ENCODE results near the gene EVA1B.
A peak's percentile ranks its signal among the peaks of the same experiment; 100 is the strongest.

Gene EVA1B

GRCh38 chr1:36286802-36287201, 36.6 kb downstream of the EVA1B start:
- peaks cover 71% of the 10 kb centered on the region for H3K36me3 Mint-ChIP-seq (ENCODE audit: low read depth)
- H3K4me1 Mint-ChIP-seq, result peaks cover 43% of the 10 kb centered on the region
- peak overlapping the region; percentile 72 for H3K27ac Mint-ChIP-seq
- H3K4me3 Mint-ChIP-seq, result no peak overlapping the region
- H3K27me3 Mint-ChIP-seq, result no peaks in the 10 kb centered on the region
- no peak for ATAC-seq
- no peaks in the 10 kb centered on the region for H3K9me3 Mint-ChIP-seq
- DNase-seq, result no peak

DNA sequence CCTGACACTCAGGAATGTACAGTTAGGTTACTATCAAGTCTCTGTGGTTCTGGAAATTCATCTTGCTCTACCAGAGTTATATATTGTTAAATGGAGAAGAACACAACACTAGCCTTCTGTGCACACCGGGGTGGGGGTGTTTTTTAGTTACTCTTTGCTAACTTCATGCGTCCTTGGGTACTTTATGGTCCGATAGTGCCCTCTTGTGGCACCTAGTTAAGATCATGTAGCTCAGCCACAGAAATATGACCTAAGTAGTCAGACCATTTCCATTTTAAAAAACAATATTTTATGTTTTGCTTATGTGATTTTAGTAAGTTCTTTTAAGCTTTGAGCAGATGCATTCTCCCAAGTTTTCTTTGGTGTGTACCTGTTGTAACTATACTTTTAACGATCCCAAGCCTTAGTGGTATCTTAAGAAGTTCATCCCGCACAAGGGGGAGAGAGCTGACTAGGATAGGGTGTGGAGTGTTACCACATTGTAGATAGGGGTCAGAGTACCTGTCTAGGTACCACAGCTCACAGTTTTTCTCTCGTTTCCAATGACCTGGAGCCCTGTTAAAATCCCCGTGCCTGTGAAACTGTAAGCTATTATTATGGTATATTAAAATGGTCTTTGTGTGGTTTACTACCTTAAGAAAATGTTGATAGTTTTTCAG, 37.9 kb downstream of the EVA1B start:
- H3K4me3 Mint-ChIP-seq, result peak overlapping the region; percentile 16
- H3K36me3 Mint-ChIP-seq (ENCODE audit: low read depth), result peaks cover 62% of the 10 kb centered on the region
- H3K9me3 Mint-ChIP-seq, result no peaks in the 10 kb centered on the region
- DNase-seq (peak; percentile 56), ATAC-seq (peak; percentile 69)
- H3K27me3 Mint-ChIP-seq, result no peaks in the 10 kb centered on the region
- peaks cover 55% of the 10 kb centered on the region for H3K4me1 Mint-ChIP-seq
- H3K27ac Mint-ChIP-seq, result peak overlapping the region; percentile 72

- Mint-ChIP-seq H3K27ac (peak overlapping the region; percentile 80), H3K36me3 (ENCODE audit: low read depth) (peaks cover 57% of the 10 kb centered on the region), H3K27me3 (no peaks in the 10 kb centered on the region), H3K9me3 (no peaks in the 10 kb centered on the region), H3K4me3 (no peak overlapping the region), H3K4me1 (peaks cover 66% of the 10 kb centered on the region)
- no peak for DNase-seq
- no peak for ATAC-seq
Measured at GRCh38 chr1:36284517-36284916, 38.9 kb downstream of the EVA1B start.

- Mint-ChIP-seq H3K4me1 (peaks cover 69% of the 10 kb centered on the region), H3K36me3 (ENCODE audit: low read depth) (peaks cover 54% of the 10 kb centered on the region)
Measured at GRCh38 chr1:36284061-36284460, 39.4 kb downstream of the EVA1B start.

DNA sequence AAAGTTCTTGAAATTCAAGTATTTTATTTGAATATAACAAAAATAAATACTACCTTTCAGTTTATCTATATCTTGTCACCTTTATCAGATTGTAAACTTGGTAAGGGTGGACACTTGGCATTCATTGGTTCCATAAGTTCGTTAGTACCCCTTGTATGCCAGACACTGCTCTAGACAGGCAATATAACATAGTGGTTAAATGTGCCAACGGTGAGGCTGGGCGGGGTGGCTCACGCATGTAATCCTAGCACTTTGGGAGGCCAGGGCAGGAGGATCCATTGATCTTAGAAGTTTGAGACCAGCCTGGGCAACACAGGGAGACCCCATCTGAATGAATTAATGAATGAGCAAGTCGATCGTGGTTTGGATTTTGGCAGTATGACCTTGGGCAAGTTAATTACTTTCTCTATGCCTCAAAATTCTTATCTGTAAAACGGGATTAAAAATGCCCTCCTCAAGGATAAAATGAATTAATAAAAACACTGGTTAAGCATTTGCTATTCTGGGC, 43.6 kb downstream of the EVA1B start:
- H3K27me3 Mint-ChIP-seq, result no peaks in the 10 kb centered on the region
- DNase-seq (no peak), ATAC-seq (no peak)
- peak overlapping the region; percentile 80 for H3K27ac Mint-ChIP-seq
- H3K4me3 Mint-ChIP-seq, result no peak overlapping the region
- H3K36me3 Mint-ChIP-seq (ENCODE audit: low read depth), result peaks cover 25% of the 10 kb centered on the region
- no peaks in the 10 kb centered on the region for H3K9me3 Mint-ChIP-seq
- peaks cover 56% of the 10 kb centered on the region for H3K4me1 Mint-ChIP-seq

More at GRCh38 chr1:36284061-36284460, 39.4 kb downstream of the EVA1B start:
- peak overlapping the region; percentile 80 for H3K27ac Mint-ChIP-seq
- no peaks in the 10 kb centered on the region for H3K27me3 Mint-ChIP-seq
- DNase-seq, result no peak
- no peak for ATAC-seq
- H3K4me3 Mint-ChIP-seq, result no peak overlapping the region
- H3K9me3 Mint-ChIP-seq, result no peaks in the 10 kb centered on the region

GRCh38 chr1:36279110-36279788, 44.2 kb downstream of the EVA1B start:
- ATAC-seq (no peak), DNase-seq (no peak)
- H3K27ac Mint-ChIP-seq, result peak overlapping the region; percentile 80
- peaks cover 21% of the 10 kb centered on the region for H3K36me3 Mint-ChIP-seq (ENCODE audit: low read depth)
- peaks cover 51% of the 10 kb centered on the region for H3K4me1 Mint-ChIP-seq
- no peaks in the 10 kb centered on the region for H3K27me3 Mint-ChIP-seq
- H3K9me3 Mint-ChIP-seq, result no peaks in the 10 kb centered on the region
- no peak overlapping the region for H3K4me3 Mint-ChIP-seq

DNA sequence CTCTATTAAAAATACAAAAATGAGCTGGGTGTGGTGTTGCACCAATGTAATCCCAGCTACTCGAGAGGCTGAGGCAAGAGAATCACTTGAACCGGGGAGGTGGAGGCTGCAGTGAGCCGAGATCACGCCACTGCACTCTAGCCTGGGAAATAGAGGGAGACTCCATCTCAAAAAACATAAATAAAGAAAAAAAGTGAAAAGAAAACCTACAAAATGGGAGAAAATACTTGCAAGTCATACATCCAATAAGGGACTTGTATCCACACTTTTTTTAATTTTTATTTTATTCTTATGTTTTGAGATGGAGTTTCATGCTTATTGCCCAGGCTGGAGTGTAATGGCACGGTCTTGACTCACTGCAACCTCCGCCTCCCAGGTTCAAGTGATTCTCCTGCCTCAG, 46.8 kb downstream of the EVA1B start:
- no peaks in the 10 kb centered on the region for H3K27me3 Mint-ChIP-seq
- H3K36me3 Mint-ChIP-seq (ENCODE audit: low read depth), result peaks cover 24% of the 10 kb centered on the region
- H3K9me3 Mint-ChIP-seq, result no peaks in the 10 kb centered on the region
- ATAC-seq (no peak), DNase-seq (no peak)
- no peak overlapping the region for H3K27ac Mint-ChIP-seq
- no peak overlapping the region for H3K4me3 Mint-ChIP-seq
- H3K4me1 Mint-ChIP-seq, result peaks cover 38% of the 10 kb centered on the region

- Mint-ChIP-seq H3K9me3 (no peaks in the 10 kb centered on the region), H3K4me1 (peaks cover 13% of the 10 kb centered on the region), H3K4me3 (no peak overlapping the region), H3K27ac (no peak overlapping the region), H3K36me3 (ENCODE audit: low read depth) (peaks cover 34% of the 10 kb centered on the region), H3K27me3 (no peaks in the 10 kb centered on the region)
- DNase-seq, result no peak
- ATAC-seq, result no peak
Measured at GRCh38 chr1:36274201-36274600, 49.2 kb downstream of the EVA1B start.

GRCh38 chr1:36273024-36273423, 50.4 kb downstream of the EVA1B start:
- no peak for ATAC-seq
- Mint-ChIP-seq H3K36me3 (ENCODE audit: low read depth) (peaks cover 43% of the 10 kb centered on the region), H3K27me3 (no peaks in the 10 kb centered on the region), H3K4me3 (no peak overlapping the region), H3K4me1 (peaks cover 10% of the 10 kb centered on the region), H3K9me3 (no peaks in the 10 kb centered on the region), H3K27ac (no peak overlapping the region)
- no peak for DNase-seq

Measured in activated naive CD8-positive, alpha-beta T cell treated with anti-CD3 and anti-CD28 coated beads, Interleukin-2, amount 50 U/mL, for 24 hours (primary cell).